Stomach (tissue), 4 donors: ENCODE results near the gene ARHGAP12.

Experiments
- CTCF ChIP-seq, 7 experiments: fragments of 450-650 bp in 4 of 7; fragments of 200-600 bp in 3 of 7; sonication (generic) in 3 of 7; IDR thresholded peaks; one replicate each; pipeline ENCODE4 v1.5.1; 2016 to 2019; ENCODE audit warnings: antibody characterized with exemption in 7 of 7, control low read depth in 2 of 7, mild to moderate bottlenecking in 1 of 7
- EP300 ChIP-seq: sonication (generic); formaldehyde crosslinking; IDR thresholded peaks from one replicate; pipeline ENCODE4 v1.6.1; 2017; ENCODE audit warnings: antibody characterized with exemption
- POLR2AphosphoS5 ChIP-seq, 3 donors: sonication (generic); formaldehyde crosslinking; IDR thresholded peaks; one replicate each; pipeline ENCODE4 v1.6.1; 2016; ENCODE audit warnings: antibody characterized with exemption in 3 of 3

- TF ChIP-seq CTCF (IDR thresholded peaks at IDR 0.05) (no peak), POLR2AphosphoS5 (IDR thresholded peaks at IDR 0.05) (no peak), EP300 (no peak)
Measured at GRCh38 chr10:31819391-31819820, 109.2 kb downstream of the ARHGAP12 start.
